Peyer's patch (tissue), 4 donors: ENCODE measurements around the gene SPATA18.

ENCODE experiments used
- POLR2A ChIP-seq, 2 donors: fragments of 450-650 bp; IDR thresholded peaks; one replicate each; pipeline ENCODE4 v1.5.1; 2017; ENCODE audit warnings: antibody characterized with exemption in 2 of 2, mild to moderate bottlenecking in 2 of 2, moderate library complexity in 2 of 2
- TF ChIP-seq, protein P1 (sequence below), 6 experiments: fragments of 450-650 bp in 4 of 6; fragments of 200-600 bp in 2 of 6; sonication (generic) in 1 of 6; IDR thresholded peaks; one replicate each; pipeline ENCODE4 v1.5.1; 2017 to 2019; ENCODE audit warnings: antibody characterized with exemption in 6 of 6, mild to moderate bottlenecking in 3 of 6, moderate library complexity in 1 of 6

GRCh38 chr4:52076731-52077130 lies 25.6 kb downstream of the SPATA18 start:
- TF ChIP-seq, protein P1, sequence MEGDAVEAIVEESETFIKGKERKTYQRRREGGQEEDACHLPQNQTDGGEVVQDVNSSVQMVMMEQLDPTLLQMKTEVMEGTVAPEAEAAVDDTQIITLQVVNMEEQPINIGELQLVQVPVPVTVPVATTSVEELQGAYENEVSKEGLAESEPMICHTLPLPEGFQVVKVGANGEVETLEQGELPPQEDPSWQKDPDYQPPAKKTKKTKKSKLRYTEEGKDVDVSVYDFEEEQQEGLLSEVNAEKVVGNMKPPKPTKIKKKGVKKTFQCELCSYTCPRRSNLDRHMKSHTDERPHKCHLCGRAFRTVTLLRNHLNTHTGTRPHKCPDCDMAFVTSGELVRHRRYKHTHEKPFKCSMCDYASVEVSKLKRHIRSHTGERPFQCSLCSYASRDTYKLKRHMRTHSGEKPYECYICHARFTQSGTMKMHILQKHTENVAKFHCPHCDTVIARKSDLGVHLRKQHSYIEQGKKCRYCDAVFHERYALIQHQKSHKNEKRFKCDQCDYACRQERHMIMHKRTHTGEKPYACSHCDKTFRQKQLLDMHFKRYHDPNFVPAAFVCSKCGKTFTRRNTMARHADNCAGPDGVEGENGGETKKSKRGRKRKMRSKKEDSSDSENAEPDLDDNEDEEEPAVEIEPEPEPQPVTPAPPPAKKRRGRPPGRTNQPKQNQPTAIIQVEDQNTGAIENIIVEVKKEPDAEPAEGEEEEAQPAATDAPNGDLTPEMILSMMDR (IDR thresholded peaks at IDR 0.05): no peak
- TF ChIP-seq POLR2A (IDR thresholded peaks at IDR 0.05): no peak
